ENCODE results near the gene SIGLEC6.

DNA sequence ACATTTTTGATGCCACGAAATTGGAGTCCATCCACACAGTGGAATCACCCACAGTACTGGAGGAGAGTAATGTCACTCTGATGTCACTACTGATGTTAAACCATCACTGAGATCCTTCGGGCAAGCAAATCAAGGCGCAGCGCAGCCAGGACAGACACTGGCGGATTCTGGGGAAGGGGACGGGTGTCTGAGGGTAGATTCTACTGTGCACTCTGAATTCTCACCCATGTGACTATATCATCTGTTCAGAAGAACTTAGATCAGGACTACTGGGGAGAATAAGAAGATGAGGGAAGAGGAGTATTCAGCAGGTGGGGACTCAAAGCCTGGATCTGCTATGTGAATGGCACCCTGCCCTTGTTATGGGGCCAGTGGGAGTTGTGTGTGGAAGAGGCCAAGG, 12.6 kb upstream of the SIGLEC6 start:
- TF ChIP-seq CTCF (IDR thresholded peaks at IDR 0.05), result no peak
- TF ChIP-seq REST (IDR thresholded peaks at IDR 0.05; ENCODE audit: insufficient read depth in 1 of 2, low read depth in 2 of 2, low read length in 1 of 2), result no peak
- TF ChIP-seq POLR2AphosphoS5 (IDR thresholded peaks at IDR 0.05; ENCODE audit: low read depth, low read length), result no peak

All from Panc1 (cell line).